Ascending aorta (tissue), 2 donors: ENCODE measurements around the gene VPS26B. TPM values are rescaled to one million over a fixed set of nuclear protein-coding genes. Genes with fewer than 3 reads are reported as not detected.

ENCODE experiments used
- DNase-seq, 2 donors: peaks; one replicate each; pipeline ENCODE4 v3.0.0-alpha.2; 2019; ENCODE audit warnings: low spot score in 2 of 2
- H3K27ac ChIP-seq, 2 donors: fragments of 200-600 bp; sonication (generic); one replicate each; pipeline ENCODE4 v1.5.1; 2016 to 2017; ENCODE audit warnings: mild to moderate bottlenecking in 1 of 2
- H3K27me3 ChIP-seq: fragments of 200-600 bp; sonication (generic); one replicate; pipeline ENCODE4 v1.5.1; 2017
- H3K36me3 ChIP-seq, 2 donors: fragments of 200-600 bp; sonication (generic); one replicate each; pipeline ENCODE4 v1.5.1; 2016
- H3K4me1 ChIP-seq, 2 donors: fragments of 200-600 bp; sonication (generic); one replicate each; pipeline ENCODE4 v1.5.1; 2016 to 2017; ENCODE audit warnings: mild to moderate bottlenecking in 1 of 2
- H3K4me3 ChIP-seq, 2 donors: fragments of 200-600 bp; sonication (generic); one replicate each; pipeline ENCODE4 v1.5.1; 2016 to 2017; ENCODE audit warnings: mild to moderate bottlenecking in 1 of 2
- H3K9me3 ChIP-seq, 2 donors: fragments of 200-600 bp; sonication (generic); one replicate each; pipeline ENCODE4 v1.5.1; 2016
- CTCF ChIP-seq, 3 experiments: fragments of 200-600 bp in 2 of 3; fragments of 450-650 bp in 1 of 3; sonication (generic) in 2 of 3; IDR thresholded peaks; one replicate each; pipeline ENCODE4 v1.5.1; 2016 to 2019; ENCODE audit warnings: antibody characterized with exemption in 3 of 3, mild to moderate bottlenecking in 1 of 3, moderate library complexity in 1 of 3
- intact Hi-C: fragments of 100-400 bp; cut with DNase I; formaldehyde crosslinking; loops from one replicate; pipeline ENCODE4 v1.15.1; 2023
- total RNA-seq: library from RNA; depleted of rRNA; stranded (reverse); fragments of >200 nt; gene quantifications from one replicate; pipeline ENCODE4 v1.1.0, GENCODE V29; 2016

The VPS26B gene
- total RNA-seq, 1 donor from 2014 or later = 18.0 TPM

- no peak for TF ChIP-seq CTCF (IDR thresholded peaks at IDR 0.05)
- DNase-seq = no peak
- Histone ChIP-seq H3K9me3 (no peaks in the 10 kb centered on the region), H3K27me3 (no peaks in the 10 kb centered on the region), H3K4me1 (no peaks in the 10 kb centered on the region), H3K27ac (no peak overlapping the region), H3K36me3 (peaks cover 15 to 26% of the 10 kb centered on the region in 2 donors), H3K4me3 (no peak overlapping the region)
- intact Hi-C loops = no loop called here
These were observed 42.4 kb downstream of the VPS26B start for GRCh38 chr11:134266841-134267251.

GRCh38 chr11:134267461-134267860, 43.0 kb downstream of the VPS26B start:
- H3K36me3 ChIP-seq = peaks cover 9 to 20% of the 10 kb centered on the region in 2 donors
- H3K9me3 ChIP-seq = no peaks in the 10 kb centered on the region
- no peak overlapping the region for H3K4me3 ChIP-seq
- intact Hi-C loops = no loop called here
- no peak overlapping the region for H3K27ac ChIP-seq
- DNase-seq = no peak
- no peaks in the 10 kb centered on the region for H3K4me1 ChIP-seq
- no peaks in the 10 kb centered on the region for H3K27me3 ChIP-seq
- TF ChIP-seq CTCF (IDR thresholded peaks at IDR 0.05) = no peak

GRCh38 chr11:134267966-134268365, 43.5 kb downstream of the VPS26B start:
- no peaks in the 10 kb centered on the region for H3K9me3 ChIP-seq
- H3K4me1 ChIP-seq = no peaks in the 10 kb centered on the region
- H3K4me3 ChIP-seq = no peak overlapping the region
- no peak overlapping the region for H3K27ac ChIP-seq
- H3K36me3 ChIP-seq = peaks cover 4 to 15% of the 10 kb centered on the region in 2 donors
- no peaks in the 10 kb centered on the region for H3K27me3 ChIP-seq
- intact Hi-C loops = no loop called here
- no peak for TF ChIP-seq CTCF (IDR thresholded peaks at IDR 0.05)
- no peak for DNase-seq

GRCh38 chr11:134270250-134270714, 45.8 kb downstream of the VPS26B start:
- Histone ChIP-seq H3K27ac (no peak overlapping the region), H3K27me3 (peaks cover 10% of the 10 kb centered on the region), H3K9me3 (no peaks in the 10 kb centered on the region), H3K4me1 (no peaks in the 10 kb centered on the region), H3K4me3 (no peak overlapping the region), H3K36me3 (no peaks in the 10 kb centered on the region)
- DNase-seq = no peak
- no peak for TF ChIP-seq CTCF (IDR thresholded peaks at IDR 0.05)
- intact Hi-C loops = no loop called here

- Histone ChIP-seq H3K4me1 (peaks cover 0 to 9% of the 10 kb centered on the region in 2 donors), H3K27ac (no peak overlapping the region), H3K36me3 (no peaks in the 10 kb centered on the region), H3K9me3 (no peaks in the 10 kb centered on the region), H3K4me3 (no peak overlapping the region), H3K27me3 (peaks cover 14% of the 10 kb centered on the region)
- peak in 1 of 2 donors; percentile 2 for DNase-seq
- no peak for TF ChIP-seq CTCF (IDR thresholded peaks at IDR 0.05)
- intact Hi-C loops = no loop called here
These were observed 47.5 kb downstream of the VPS26B start for GRCh38 chr11:134271978-134272377.
